ENCODE results near the gene MAML3.

MAML3 gene

DNA sequence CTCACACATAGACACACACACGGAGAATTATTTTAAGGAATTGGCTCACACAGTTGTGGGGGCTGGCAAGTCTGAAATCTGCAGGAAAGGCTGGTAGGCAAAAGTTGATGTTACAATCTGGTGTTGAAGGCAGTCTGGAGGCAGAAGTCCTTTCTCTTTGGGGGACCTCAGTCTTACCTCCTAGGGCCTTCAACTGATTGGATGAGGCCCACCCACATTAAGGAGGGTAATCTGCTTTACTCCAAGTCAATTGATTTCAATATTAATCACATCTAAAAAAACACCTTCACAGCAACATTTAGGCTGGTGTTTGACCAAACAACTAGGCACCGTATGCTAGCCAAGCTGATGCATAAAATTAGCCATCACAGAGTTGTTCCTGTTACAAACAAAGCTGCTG lies 477.6 kb downstream of the MAML3 start:
- Histone ChIP-seq H3F3A (ENCODE audit: control insufficient read depth, insufficient read depth) (no peaks in the 10 kb centered on the region), H3K4me2 (ENCODE audit: low read length) (no peak overlapping the region), H3K4me1 (ENCODE audit: control insufficient read depth, low read length) (peaks cover 17% of the 10 kb centered on the region), H3K27me3 (ENCODE audit: control insufficient read depth, low read length) (no peaks in the 10 kb centered on the region), H3K36me3 (ENCODE audit: control insufficient read depth, low read length) (no peaks in the 10 kb centered on the region; the same call in 1 of the 2 replicates), H3K79me2 (ENCODE audit: control insufficient read depth, low read length) (no peaks in the 10 kb centered on the region), H4K20me1 (ENCODE audit: control insufficient read depth, insufficient read depth, low read depth, low read length) (no peaks in the 10 kb centered on the region), H3K27ac (ENCODE audit: low read depth, low read length) (no peak overlapping the region), H3K9me3 (ENCODE audit: control insufficient read depth, insufficient read depth, low read length) (no peaks in the 10 kb centered on the region), H3K9me2 (replicated peaks; ENCODE audit: control insufficient read depth, low read length) (no peaks in the 10 kb centered on the region), H3K4me3 (ENCODE audit: low read length) (no peak overlapping the region)
- TF ChIP-seq CTCF (IDR thresholded peaks at IDR 0.05; ENCODE audit: low read depth, low read length, poor library complexity, severe bottlenecking) = no peak
- TF ChIP-seq EZH2phosphoT487 (IDR thresholded peaks at IDR 0.05; ENCODE audit: borderline replicate concordance, low read length) = no peak

DNA sequence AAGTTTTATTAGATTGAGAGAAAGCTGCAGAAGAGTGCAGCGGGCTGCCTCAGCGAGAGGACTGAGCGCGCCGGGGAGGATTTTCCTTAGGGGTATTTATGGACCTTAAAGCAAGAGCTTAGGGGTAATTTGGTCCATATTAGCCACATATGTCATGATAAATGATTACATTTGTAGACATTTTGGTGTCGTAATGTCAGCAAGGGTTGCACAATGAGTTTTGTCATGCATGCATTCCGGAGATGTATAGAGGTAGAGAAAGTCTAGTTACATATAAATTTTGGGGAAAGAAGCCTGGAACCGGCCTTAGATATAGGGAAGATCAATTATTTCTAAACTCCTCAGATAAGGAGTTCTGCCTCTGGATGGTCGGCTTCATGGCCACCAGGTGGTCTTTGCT lies 478.3 kb downstream of the MAML3 start:
- H3K4me3 ChIP-seq (ENCODE audit: low read length) = no peak overlapping the region
- no peaks in the 10 kb centered on the region for H4K20me1 ChIP-seq (ENCODE audit: control insufficient read depth, insufficient read depth, low read depth, low read length)
- TF ChIP-seq EZH2phosphoT487 (IDR thresholded peaks at IDR 0.05; ENCODE audit: borderline replicate concordance, low read length) = no peak
- no peak for TF ChIP-seq CTCF (IDR thresholded peaks at IDR 0.05; ENCODE audit: low read depth, low read length, poor library complexity, severe bottlenecking)
- no peaks in the 10 kb centered on the region for H3K27me3 ChIP-seq (ENCODE audit: control insufficient read depth, low read length)
- H3K36me3 ChIP-seq (ENCODE audit: control insufficient read depth, low read length) = no peaks in the 10 kb centered on the region; the same call in 1 of the 2 replicates
- no peaks in the 10 kb centered on the region for H3K79me2 ChIP-seq (ENCODE audit: control insufficient read depth, low read length)
- H3K9me2 ChIP-seq (replicated peaks; ENCODE audit: control insufficient read depth, low read length) = no peaks in the 10 kb centered on the region
- no peak overlapping the region for H3K27ac ChIP-seq (ENCODE audit: low read depth, low read length)
- no peaks in the 10 kb centered on the region for H3F3A ChIP-seq (ENCODE audit: control insufficient read depth, insufficient read depth)
- H3K4me1 ChIP-seq (ENCODE audit: control insufficient read depth, low read length) = peaks cover 17% of the 10 kb centered on the region
- H3K9me3 ChIP-seq (ENCODE audit: control insufficient read depth, insufficient read depth, low read length) = no peaks in the 10 kb centered on the region
- H3K4me2 ChIP-seq (ENCODE audit: low read length) = peak overlapping the region; percentile 62

GRCh38 chr4:139674875-139675550 lies 479.0 kb downstream of the MAML3 start:
- peak overlapping the region; percentile 41 for H3K27ac ChIP-seq (ENCODE audit: low read depth, low read length)
- no peaks in the 10 kb centered on the region for H3K9me2 ChIP-seq (replicated peaks; ENCODE audit: control insufficient read depth, low read length)
- peak overlapping the region; percentile 62 for H3K4me2 ChIP-seq (ENCODE audit: low read length)
- no peaks in the 10 kb centered on the region; the same call in 1 of the 2 replicates for H3K36me3 ChIP-seq (ENCODE audit: control insufficient read depth, low read length)
- H3K79me2 ChIP-seq (ENCODE audit: control insufficient read depth, low read length) = no peaks in the 10 kb centered on the region
- H3K4me3 ChIP-seq (ENCODE audit: low read length) = peak overlapping the region; percentile 52
- TF ChIP-seq CTCF (IDR thresholded peaks at IDR 0.05; ENCODE audit: low read depth, low read length, poor library complexity, severe bottlenecking) (no peak), EZH2phosphoT487 (IDR thresholded peaks at IDR 0.05; ENCODE audit: borderline replicate concordance, low read length) (no peak)
- no peaks in the 10 kb centered on the region for H3K9me3 ChIP-seq (ENCODE audit: control insufficient read depth, insufficient read depth, low read length)
- H3K27me3 ChIP-seq (ENCODE audit: control insufficient read depth, low read length) = no peaks in the 10 kb centered on the region
- no peaks in the 10 kb centered on the region for H4K20me1 ChIP-seq (ENCODE audit: control insufficient read depth, insufficient read depth, low read depth, low read length)
- H3F3A ChIP-seq (ENCODE audit: control insufficient read depth, insufficient read depth) = no peaks in the 10 kb centered on the region
- peaks cover 17% of the 10 kb centered on the region for H3K4me1 ChIP-seq (ENCODE audit: control insufficient read depth, low read length)

Measured in DOHH2 (cell line).